ENCODE measurements around the gene BRCA1. TPM values are rescaled to one million over a fixed set of nuclear protein-coding genes. Genes with fewer than 3 reads are reported as not detected.

BRCA1 gene
- polyA plus RNA-seq, 2 of the 4 experiments (the other 2 are of a cell fraction) = 41.0 to 71.8 TPM

DNA sequence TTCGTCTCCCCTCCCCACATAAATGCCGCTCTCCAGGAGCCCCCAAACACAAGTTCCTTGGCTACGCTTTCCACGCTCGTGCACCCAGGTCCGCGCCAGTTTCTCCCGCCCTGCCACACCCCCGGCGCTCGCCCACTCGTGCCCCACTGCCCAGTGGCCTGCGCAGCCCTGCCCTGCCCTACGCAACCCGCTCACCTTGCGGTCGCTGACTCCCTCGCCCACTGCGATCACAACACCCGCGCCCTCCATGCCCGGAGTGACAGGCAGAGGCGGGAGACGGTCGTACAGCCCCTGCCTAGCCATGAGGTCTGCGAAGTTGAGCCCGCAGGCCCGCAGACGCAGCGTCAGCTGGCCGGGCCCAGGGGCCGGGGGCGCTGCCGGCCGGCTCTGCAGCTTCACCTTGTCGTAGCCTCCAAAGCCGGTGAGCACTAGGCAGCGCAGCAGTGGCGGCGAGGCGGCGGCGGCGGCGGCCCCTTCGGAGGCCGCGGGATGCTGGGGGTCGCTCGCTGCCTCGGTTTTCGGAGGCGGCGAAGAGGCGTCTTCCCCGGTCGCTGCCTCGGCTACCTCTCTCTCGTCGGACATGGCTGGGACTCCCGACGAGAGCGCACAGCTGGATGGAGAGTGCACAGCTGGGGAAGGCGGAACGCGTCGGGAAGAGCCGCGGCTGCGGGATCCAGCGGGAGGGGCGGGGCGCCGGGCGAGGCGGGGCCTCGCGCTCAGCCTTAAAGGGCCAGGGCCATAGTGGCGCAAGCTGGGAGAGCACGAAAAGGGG, 103.2 kb downstream of the BRCA1 start, which contains the start of gene VAT1:
Gene VAT1 (minus strand): TSS at position 645 of the 772 bp plus-strand sequence. CDS start 63 bp downstream, at position 582.
- peak; percentile 83 to 94 for DNase-seq (ENCODE audit: low read depth in 1 of 2, low spot score in 1 of 2)
- TF ChIP-seq GATA3 (IDR thresholded peaks at IDR 0.05; ENCODE audit: borderline replicate concordance) (0 out of 2 replicates have a peak, but pooled peaks have one; percentile 5), KDM1A (IDR thresholded peaks at IDR 0.05; ENCODE audit: low read depth) (no peak), FOSL2 (IDR thresholded peaks at IDR 0.05) (no peak), FOSL2 (CRISPR knock-in tag; IDR thresholded peaks at IDR 0.05) (no peak), HDAC2 (IDR thresholded peaks at IDR 0.05) (0 out of 2 replicates have a peak, but pooled peaks have one; percentile 38), EHMT2 (IDR thresholded peaks at IDR 0.05; ENCODE audit: low read depth) (no peak), NPAS2 (CRISPR knock-in tag; IDR thresholded peaks at IDR 0.05; ENCODE audit: borderline replicate concordance) (no peak), FOSB (CRISPR knock-in tag; IDR thresholded peaks at IDR 0.05) (no peak), TFCP2L1 (CRISPR knock-in tag; IDR thresholded peaks at IDR 0.05) (0 out of 2 replicates have a peak, but pooled peaks have one; percentile 7), FOXS1 (CRISPR knock-in tag; IDR thresholded peaks at IDR 0.05) (no peak), CEBPB (IDR thresholded peaks at IDR 0.05) (0 out of 4 replicates have a peak, but pooled peaks of 1 of the 2 experiments have one; percentile 23), JUN (IDR thresholded peaks at IDR 0.05) (peak; percentile 34 to 67; a peak in 3 of 5 replicates), TP53 (CRISPR knock-in tag; IDR thresholded peaks at IDR 0.05) (no peak), CHD2 (IDR thresholded peaks at IDR 0.05; ENCODE audit: low read length, partially characterized antibody) (no peak), CHD4 (IDR thresholded peaks at IDR 0.05; ENCODE audit: borderline replicate concordance) (no peak), POLR2A (IDR thresholded peaks at IDR 0.05; ENCODE audit: low read length) (peak; percentile 63), NFE2L2 (conservative IDR thresholded peaks at IDR 0.05; ENCODE audit: low read length) (no peak), KDM5A (IDR thresholded peaks at IDR 0.05) (no peak), RCOR1 (IDR thresholded peaks at IDR 0.05; ENCODE audit: low read depth, low read length) (no peak)
- TF ChIP-seq, protein P1, sequence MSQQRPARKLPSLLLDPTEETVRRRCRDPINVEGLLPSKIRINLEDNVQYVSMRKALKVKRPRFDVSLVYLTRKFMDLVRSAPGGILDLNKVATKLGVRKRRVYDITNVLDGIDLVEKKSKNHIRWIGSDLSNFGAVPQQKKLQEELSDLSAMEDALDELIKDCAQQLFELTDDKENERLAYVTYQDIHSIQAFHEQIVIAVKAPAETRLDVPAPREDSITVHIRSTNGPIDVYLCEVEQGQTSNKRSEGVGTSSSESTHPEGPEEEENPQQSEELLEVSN (IDR thresholded peaks at IDR 0.05; ENCODE audit: borderline replicate concordance, low read depth) = peak; percentile 65
- TF ChIP-seq, protein P2, sequence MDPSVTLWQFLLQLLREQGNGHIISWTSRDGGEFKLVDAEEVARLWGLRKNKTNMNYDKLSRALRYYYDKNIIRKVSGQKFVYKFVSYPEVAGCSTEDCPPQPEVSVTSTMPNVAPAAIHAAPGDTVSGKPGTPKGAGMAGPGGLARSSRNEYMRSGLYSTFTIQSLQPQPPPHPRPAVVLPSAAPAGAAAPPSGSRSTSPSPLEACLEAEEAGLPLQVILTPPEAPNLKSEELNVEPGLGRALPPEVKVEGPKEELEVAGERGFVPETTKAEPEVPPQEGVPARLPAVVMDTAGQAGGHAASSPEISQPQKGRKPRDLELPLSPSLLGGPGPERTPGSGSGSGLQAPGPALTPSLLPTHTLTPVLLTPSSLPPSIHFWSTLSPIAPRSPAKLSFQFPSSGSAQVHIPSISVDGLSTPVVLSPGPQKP (IDR thresholded peaks at IDR 0.05; ENCODE audit: low read depth, low read length) = no peak
- TF ChIP-seq, protein P3, sequence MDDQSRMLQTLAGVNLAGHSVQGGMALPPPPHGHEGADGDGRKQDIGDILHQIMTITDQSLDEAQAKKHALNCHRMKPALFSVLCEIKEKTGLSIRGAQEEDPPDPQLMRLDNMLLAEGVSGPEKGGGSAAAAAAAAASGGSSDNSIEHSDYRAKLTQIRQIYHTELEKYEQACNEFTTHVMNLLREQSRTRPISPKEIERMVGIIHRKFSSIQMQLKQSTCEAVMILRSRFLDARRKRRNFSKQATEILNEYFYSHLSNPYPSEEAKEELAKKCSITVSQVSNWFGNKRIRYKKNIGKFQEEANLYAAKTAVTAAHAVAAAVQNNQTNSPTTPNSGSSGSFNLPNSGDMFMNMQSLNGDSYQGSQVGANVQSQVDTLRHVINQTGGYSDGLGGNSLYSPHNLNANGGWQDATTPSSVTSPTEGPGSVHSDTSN (IDR thresholded peaks at IDR 0.05) = 0 out of 2 replicates have a peak, but pooled peaks have one; percentile 41
- TF ChIP-seq, protein P4, sequence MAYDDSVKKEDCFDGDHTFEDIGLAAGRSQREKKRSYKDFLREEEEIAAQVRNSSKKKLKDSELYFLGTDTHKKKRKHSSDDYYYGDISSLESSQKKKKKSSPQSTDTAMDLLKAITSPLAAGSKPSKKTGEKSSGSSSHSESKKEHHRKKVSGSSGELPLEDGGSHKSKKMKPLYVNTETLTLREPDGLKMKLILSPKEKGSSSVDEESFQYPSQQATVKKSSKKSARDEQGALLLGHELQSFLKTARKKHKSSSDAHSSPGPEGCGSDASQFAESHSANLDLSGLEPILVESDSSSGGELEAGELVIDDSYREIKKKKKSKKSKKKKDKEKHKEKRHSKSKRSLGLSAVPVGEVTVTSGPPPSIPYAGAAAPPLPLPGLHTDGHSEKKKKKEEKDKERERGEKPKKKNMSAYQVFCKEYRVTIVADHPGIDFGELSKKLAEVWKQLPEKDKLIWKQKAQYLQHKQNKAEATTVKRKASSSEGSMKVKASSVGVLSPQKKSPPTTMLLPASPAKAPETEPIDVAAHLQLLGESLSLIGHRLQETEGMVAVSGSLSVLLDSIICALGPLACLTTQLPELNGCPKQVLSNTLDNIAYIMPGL (CRISPR knock-in tag; IDR thresholded peaks at IDR 0.05; ENCODE audit: borderline replicate concordance) = 0 out of 2 replicates have a peak, but pooled peaks have one; percentile 19
- TF ChIP-seq, protein P5, sequence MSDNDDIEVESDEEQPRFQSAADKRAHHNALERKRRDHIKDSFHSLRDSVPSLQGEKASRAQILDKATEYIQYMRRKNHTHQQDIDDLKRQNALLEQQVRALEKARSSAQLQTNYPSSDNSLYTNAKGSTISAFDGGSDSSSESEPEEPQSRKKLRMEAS (IDR thresholded peaks at IDR 0.05) = peak; percentile 57
- Histone ChIP-seq H3K4me3 (peak within 1 kb of the TSS; percentile 69), H3K4me1 (peaks cover 29% of the 10 kb centered on the region), H3K4me2 (peak within 1 kb of the TSS; percentile 98), H3K27ac (peak within 1 kb of the TSS; percentile 91 to 92), H3K9me3 (no peaks in the 10 kb centered on the region)
- no peak for FAIRE-seq
- 3% methylated on average over 35 of the region's 80 CpGs for whole genome bisulfite sequencing (ENCODE audit: missing lambda C conversion rate)
- ATAC-seq = peak; percentile 65 to 84
- ChIA-PET POLR2A (interaction anchor here (0.5 to 6.0 kb wide), 5 partner anchors 24 to 310 kb away, joined by 3 to 40 read pairs (median 12); partner anchors contain the start of gene RPL27), CTCF (interaction anchor here (0.8 to 1.8 kb wide), 6 partner anchors 8 to 148 kb away, joined by 3 to 9 read pairs (median 4); partner anchors contain the start of gene RPL27)
